GM12892 (cell line): ENCODE results near the gene CD79B.

Experiments
- POLR2A ChIP-seq: IDR thresholded peaks from 2 replicates; pipeline ENCODE4 v1.6.1; 2011; ENCODE audit warnings: low read depth, low read length, control low read depth
- TAF1 ChIP-seq: IDR thresholded peaks from 2 replicates; pipeline ENCODE4 v1.6.1; 2011; ENCODE audit warnings: low read depth, mild to moderate bottlenecking, control low read depth, low read length, borderline replicate concordance

GRCh38 chr17:63948521-63948920, 16.4 kb upstream of the CD79B start:
- no peak for TF ChIP-seq POLR2A
- TF ChIP-seq TAF1: no peak
